Endothelial cell (in vitro differentiated cells): ENCODE results near the gene DCPS. TPM values are rescaled to one million over a fixed set of nuclear protein-coding genes. Genes with fewer than 3 reads are reported as not detected.
"Not testable (repeated sequence)": the region's sequence is repeated elsewhere in the genome, so short reads cannot be mapped to it uniquely, and the experiment has no call there.

Source experiments
- DNase-seq: peaks from one replicate; pipeline ENCODE4 v3.0.0; 2021; ENCODE audit warnings: low spot score
- H3K27ac Mint-ChIP-seq: one replicate; pipeline ENCODE4 v1.8.0; 2021; ENCODE audit warnings: mixed read lengths, inconsistent platforms; ENCODE audit not compliant: unreplicated experiment
- H3K27me3 Mint-ChIP-seq: one replicate; pipeline ENCODE4 v1.8.0; 2021; ENCODE audit warnings: mild to moderate bottlenecking, moderate library complexity, mixed read lengths, inconsistent platforms; ENCODE audit not compliant: unreplicated experiment
- H3K36me3 Mint-ChIP-seq: one replicate; pipeline ENCODE4 v1.8.0; 2021; ENCODE audit warnings: mild to moderate bottlenecking, low read depth, mixed read lengths, inconsistent platforms; ENCODE audit not compliant: unreplicated experiment
- H3K4me1 Mint-ChIP-seq: one replicate; pipeline ENCODE4 v1.8.0; 2021; ENCODE audit warnings: mild to moderate bottlenecking, mixed read lengths, inconsistent platforms; ENCODE audit not compliant: unreplicated experiment
- H3K4me3 Mint-ChIP-seq: one replicate; pipeline ENCODE4 v1.8.0; 2021; ENCODE audit warnings: mild to moderate bottlenecking, mixed read lengths, inconsistent platforms; ENCODE audit not compliant: unreplicated experiment
- H3K9me3 Mint-ChIP-seq: one replicate; pipeline ENCODE4 v1.8.0; 2021; ENCODE audit warnings: mixed read lengths, inconsistent platforms; ENCODE audit not compliant: unreplicated experiment
- CTCF ChIP-seq: fragments of 200-600 bp; sonication (generic); IDR thresholded peaks from one replicate; pipeline ENCODE4 v1.5.0; 2021; ENCODE audit warnings: antibody characterized with exemption; ENCODE audit not compliant: unreplicated experiment
- total RNA-seq: library from RNA; stranded (reverse); fragmentation: NEBNext Ultra II Directional; extraction: Animal tissue kit (Norgen Biotek cat#: 25700); gene quantifications from one replicate; pipeline ENCODE4 v1.2.1, GENCODE V29; 2021; ENCODE audit not compliant: unreplicated experiment

The DCPS gene
- total RNA-seq, 1 donor from 2014 or later, result 11.3 TPM

- Mint-ChIP-seq H3K27ac (no peak overlapping the region), H3K27me3 (peaks cover 11% of the 10 kb centered on the region), H3K36me3 (peaks cover 9% of the 10 kb centered on the region), H3K9me3 (no peaks in the 10 kb centered on the region), H3K4me3 (peak overlapping the region; percentile 60), H3K4me1 (peaks cover 60% of the 10 kb centered on the region)
- TF ChIP-seq CTCF, result no peak
- no peak for DNase-seq
These were observed 40.6 kb downstream of the DCPS start for GRCh38 chr11:126344141-126345080.

DNA sequence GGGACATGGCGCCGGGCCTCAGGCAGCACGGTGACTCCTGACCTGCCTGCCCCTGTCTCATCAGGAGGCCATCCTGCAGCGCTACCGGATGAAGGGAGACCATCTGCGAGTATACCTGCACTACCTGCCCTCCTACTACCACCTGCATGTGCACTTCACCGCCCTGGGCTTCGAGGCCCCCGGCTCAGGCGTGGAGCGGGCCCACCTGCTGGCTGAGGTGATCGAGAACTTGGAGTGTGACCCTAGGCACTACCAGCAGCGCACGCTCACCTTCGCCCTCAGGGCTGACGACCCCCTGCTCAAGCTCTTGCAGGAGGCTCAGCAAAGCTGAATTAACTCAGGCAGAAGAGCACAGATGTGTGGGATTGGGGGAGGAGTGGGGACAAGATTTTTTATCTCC lies 41.4 kb downstream of the DCPS start:
- H3K4me1 Mint-ChIP-seq, result peaks cover 57% of the 10 kb centered on the region
- no peak for TF ChIP-seq CTCF
- H3K27ac Mint-ChIP-seq, result no peak overlapping the region
- peaks cover 11% of the 10 kb centered on the region for H3K27me3 Mint-ChIP-seq
- peaks cover 9% of the 10 kb centered on the region for H3K36me3 Mint-ChIP-seq
- H3K4me3 Mint-ChIP-seq, result no peak overlapping the region
- no peak for DNase-seq
- H3K9me3 Mint-ChIP-seq, result no peaks in the 10 kb centered on the region

- Mint-ChIP-seq H3K9me3 (no peaks in the 10 kb centered on the region), H3K4me1 (peaks cover 54% of the 10 kb centered on the region), H3K27ac (no peak overlapping the region), H3K36me3 (peaks cover 9% of the 10 kb centered on the region), H3K4me3 (no peak overlapping the region), H3K27me3 (peaks cover 8% of the 10 kb centered on the region)
- DNase-seq, result no peak
- no peak for TF ChIP-seq CTCF
These were observed 42.1 kb downstream of the DCPS start for GRCh38 chr11:126345759-126346585.

GRCh38 chr11:126346586-126346940 lies 42.7 kb downstream of the DCPS start:
- no peak for DNase-seq
- Mint-ChIP-seq H3K4me3 (no peak overlapping the region), H3K36me3 (peaks cover 9% of the 10 kb centered on the region), H3K9me3 (no peaks in the 10 kb centered on the region), H3K4me1 (peaks cover 48% of the 10 kb centered on the region), H3K27me3 (peaks cover 6% of the 10 kb centered on the region), H3K27ac (no peak overlapping the region)
- no peak for TF ChIP-seq CTCF

- not testable (repeated sequence) for DNase-seq, H3K36me3 Mint-ChIP-seq, H3K27ac Mint-ChIP-seq, H3K9me3 Mint-ChIP-seq, H3K4me3 Mint-ChIP-seq, H3K27me3 Mint-ChIP-seq
- peaks cover 44% of the 10 kb centered on the region for H3K4me1 Mint-ChIP-seq
These were observed 43.1 kb downstream of the DCPS start for GRCh38 chr11:126346946-126347345.
